GM18909 (cell line): ENCODE data around the gene SQSTM1.

Experiments used
- ATAC-seq: cut with Tn5 transposase; IDR thresholded peaks from one replicate; pipeline ENCODE4 v1.9.1; 2021; ENCODE audit warnings: mild to moderate bottlenecking; ENCODE audit not compliant: unreplicated experiment, poor library complexity

Gene SQSTM1

GRCh38 chr5:179885491-179886090 lies 64.9 kb downstream of the SQSTM1 start:
- no peak for ATAC-seq

DNA sequence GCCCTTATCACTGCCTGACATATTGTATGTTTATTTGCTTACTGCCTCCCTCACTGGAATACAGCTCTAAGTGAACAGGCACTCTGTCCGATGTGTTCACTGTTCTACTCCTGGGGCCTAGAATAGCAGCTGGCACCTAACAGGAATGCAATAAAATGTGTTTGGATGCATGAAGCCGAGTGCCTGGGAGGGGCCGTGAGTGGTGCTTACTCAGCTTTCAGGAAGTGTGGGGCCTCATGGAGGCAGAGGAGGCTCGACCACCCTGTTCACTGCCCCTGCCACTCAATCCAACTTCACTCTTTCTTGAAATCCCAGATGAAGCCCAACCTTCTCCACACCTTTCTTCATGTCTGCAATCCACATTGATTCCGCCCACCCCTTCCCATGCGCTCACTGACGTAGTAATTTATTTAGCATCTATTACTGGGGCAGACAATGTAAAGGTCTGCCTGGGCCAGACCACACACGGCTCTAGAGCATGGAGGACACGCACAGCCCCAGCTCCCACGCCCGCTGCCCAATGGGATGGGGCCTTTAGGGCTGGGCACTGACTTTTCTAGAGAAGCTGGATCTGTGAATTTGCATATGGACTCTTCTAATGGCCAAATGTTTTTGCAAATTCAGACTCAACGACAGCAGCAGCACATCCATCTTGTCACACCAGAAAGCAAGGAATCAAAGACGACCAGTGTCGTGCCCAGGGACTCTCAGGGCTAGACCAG lies 65.6 kb downstream of the SQSTM1 start:
- no peak for ATAC-seq

DNA sequence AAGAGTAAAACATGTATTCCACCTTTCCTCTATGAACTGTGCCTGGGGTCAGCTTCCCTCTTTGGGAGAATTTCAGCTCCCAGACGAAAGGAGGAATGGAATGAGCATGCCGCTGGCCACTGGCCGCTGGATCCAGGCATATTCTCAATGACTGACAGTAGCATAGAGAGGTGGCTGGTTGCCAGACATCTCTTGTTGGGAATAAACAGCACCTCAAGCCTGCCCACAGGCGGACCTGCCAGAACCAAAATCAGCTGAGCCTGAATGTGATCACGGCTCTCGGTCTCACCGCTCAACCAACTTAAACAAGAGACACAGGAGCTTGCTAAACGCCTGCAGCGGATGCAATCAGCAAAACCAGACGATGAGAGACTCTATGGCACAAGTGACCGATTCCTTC lies 66.4 kb downstream of the SQSTM1 start:
- ATAC-seq = no peak
